OCI-M2 (cell line): ENCODE results near the gene SKAP2.

ENCODE experiments used
- DNase-seq: peaks from one replicate; lab custom pipeline; 2025; ENCODE audit not compliant: unreplicated experiment; lab: John Stamatoyannopoulos, UW

The SKAP2 gene, protein sequence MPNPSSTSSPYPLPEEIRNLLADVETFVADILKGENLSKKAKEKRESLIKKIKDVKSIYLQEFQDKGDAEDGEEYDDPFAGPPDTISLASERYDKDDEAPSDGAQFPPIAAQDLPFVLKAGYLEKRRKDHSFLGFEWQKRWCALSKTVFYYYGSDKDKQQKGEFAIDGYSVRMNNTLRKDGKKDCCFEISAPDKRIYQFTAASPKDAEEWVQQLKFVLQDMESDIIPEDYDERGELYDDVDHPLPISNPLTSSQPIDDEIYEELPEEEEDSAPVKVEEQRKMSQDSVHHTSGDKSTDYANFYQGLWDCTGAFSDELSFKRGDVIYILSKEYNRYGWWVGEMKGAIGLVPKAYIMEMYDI

DNA sequence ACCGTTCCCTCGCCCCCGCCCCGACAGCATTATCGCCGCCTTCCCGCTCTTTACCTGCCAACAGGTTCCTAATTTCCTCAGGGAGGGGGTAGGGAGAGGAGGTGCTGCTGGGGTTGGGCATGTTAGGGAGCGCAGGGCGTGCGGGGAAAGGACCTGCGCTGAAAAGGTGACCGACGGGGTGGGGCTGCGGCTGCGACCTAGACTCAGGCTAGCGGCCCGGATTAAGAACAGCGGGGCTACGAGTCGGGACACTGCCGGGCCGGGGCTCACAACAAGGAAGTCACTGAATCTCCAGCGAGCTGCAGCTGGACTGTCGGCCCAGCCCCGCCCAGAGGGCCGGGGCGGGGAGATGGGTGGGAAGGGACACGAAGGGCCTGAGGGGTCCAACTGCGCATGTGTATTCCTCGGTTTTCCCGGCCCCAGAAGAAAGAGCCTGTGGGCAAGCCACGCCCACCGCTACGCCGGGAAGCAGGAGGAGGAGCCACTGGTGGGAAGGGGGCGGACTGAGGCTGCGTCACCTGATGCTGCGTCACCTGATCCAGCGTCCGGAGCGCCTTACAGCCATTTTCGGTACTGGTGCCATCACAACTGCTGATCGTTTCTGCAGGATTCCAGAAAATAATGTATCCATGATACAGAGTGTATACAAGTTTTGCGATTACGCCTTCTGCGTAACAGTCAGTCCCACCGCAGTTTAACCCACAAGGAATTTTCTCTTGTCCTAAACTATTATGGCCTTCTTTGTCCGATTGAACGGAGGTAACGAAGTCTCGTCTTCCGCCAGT, at the start of gene SKAP2:
SKAP2 (minus strand) TSS at position 282 of the 785 bp plus-strand sequence; CDS start at position 121, 161 bp downstream.
- DNase-seq = peak; percentile 57

DNA sequence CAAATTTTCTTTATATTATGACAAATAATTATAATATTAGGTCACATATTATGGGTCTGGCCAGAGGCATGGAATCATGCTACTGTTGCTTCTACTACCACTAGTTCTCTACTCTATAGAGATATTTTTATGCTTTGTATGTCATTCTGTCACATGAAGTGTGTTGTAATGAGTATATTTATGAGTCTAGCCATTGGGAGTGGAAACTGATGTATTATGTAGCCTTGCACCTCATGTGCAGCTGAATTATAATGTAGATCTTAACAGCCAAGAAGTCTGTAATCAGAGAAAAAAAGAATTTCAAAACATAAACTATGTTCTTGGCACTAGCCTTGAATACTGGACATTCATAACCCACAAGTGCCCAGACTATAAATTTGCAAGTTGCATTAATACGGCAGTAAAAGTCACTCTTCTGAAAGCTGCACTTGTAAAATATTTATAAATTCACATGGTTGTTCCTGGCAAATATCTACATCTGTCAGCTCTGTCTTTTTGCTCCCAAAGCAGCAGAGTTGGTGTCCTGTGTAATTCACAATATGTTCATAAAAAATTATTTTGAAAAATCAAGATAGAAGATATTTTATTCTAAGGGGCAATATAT, 48.6 kb upstream of the SKAP2 start:
- no peak for DNase-seq

DNA sequence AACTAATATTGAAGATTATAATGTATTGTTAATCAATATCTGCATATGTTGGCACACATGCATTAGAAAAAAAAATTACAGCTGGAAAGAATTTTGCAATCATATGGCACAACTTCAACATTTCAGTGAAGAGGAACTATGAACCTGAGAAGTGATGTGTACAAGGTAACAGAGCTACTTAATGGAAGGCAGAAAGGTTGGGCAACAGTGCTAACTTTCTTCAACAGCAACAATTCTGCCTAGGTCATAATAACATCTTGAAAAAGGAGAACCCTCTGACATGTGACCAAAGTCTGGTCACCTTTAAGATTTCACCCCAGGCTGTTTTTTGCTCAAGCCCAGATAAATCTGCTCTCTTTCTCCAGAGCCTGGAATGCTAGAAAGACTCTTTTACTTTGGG, 47.9 kb upstream of the SKAP2 start:
- no peak for DNase-seq

DNA sequence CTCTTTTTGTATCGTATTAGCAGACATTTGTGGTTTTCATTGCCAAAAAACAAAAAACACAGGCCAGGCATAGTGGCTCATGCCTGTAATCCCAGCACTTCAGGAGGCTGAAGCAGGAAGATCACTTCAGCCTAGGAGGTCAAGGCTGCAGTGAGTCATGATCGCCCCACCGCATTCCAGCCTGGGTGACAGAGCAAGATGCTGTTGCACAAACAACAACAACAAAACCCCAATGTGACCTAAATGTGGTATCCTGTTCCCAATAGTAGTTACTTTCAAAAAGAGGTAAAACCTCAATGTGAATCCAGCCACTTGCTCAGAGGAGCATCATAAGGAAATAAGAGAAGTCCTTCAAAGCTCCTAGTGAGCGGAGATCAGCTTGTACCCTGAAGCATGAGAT, 45.8 kb upstream of the SKAP2 start:
- DNase-seq = no peak

DNA sequence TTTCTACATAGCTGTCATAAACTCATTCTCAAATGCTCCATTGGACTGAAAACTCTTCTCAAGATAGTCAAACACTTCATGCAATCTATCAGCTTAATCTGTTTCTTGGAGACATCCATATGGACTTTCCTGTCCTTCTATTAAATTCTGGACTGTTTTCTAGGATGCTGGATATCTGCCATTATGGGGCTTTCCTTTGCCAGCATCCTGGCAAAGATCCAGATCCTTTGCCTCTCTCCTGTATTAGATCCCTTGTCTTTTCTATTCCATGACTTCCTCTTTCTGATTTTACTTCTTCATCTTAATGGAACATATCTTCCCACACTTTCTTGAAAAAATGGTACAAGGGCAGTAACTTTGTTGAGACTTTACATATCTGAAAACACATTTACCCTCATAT, 35.9 kb upstream of the SKAP2 start:
- no peak for DNase-seq

DNA sequence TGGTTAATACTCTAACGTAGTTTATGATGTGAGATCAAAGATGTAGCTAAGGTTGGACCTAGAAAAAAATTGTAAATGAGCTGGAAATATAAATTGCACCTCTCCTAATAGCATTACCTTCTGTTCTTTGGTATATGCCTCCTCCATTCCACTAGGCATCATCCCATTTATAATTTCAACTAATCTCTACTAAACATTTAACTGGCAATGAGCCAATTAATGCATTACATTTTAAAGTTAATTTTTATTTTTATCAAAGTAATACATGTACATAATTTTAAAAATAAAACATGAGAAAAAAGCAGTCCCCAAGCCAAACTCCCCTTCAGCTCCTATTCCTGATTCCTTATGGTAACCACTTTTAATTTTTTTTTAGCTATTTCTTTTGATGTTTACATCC, 35.1 kb upstream of the SKAP2 start:
- no peak for DNase-seq

DNA sequence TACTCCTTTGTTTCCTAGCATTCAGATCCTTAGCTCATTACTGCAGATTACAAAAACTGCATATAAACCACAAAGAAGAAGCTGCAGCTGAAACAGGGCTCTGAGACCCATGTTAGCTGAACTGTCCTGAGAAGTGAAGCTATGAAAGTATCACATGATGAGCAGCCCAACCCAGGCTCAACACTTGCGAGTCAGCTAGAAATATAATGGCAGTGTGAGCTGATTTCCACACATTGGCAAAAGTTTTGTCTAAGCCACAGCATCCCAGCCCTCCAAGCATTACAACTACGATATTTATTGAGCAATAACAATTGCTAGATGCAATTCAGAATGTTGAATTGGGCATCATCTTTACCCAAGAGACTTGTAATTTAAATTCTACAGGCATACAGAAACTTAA, 34.5 kb upstream of the SKAP2 start:
- DNase-seq = no peak

DNA sequence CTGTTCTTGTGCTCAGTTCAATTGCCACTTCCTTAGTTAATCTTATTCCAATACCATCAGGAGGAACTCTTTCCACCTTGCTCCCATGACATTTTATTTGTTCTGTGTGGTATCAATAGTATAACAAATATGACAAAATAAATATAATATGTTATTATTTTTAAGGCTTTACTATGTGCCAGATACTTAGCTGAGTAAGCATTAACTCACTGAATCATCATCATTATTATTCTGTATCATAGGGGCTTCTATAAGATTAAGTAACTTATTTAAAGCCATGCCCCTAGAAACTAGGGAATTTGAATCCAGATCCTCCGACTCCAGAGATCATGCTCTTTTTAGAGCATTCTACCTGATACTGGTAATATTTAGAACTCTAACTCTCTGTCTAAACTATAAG, 33.5 kb upstream of the SKAP2 start:
- DNase-seq = no peak

DNA sequence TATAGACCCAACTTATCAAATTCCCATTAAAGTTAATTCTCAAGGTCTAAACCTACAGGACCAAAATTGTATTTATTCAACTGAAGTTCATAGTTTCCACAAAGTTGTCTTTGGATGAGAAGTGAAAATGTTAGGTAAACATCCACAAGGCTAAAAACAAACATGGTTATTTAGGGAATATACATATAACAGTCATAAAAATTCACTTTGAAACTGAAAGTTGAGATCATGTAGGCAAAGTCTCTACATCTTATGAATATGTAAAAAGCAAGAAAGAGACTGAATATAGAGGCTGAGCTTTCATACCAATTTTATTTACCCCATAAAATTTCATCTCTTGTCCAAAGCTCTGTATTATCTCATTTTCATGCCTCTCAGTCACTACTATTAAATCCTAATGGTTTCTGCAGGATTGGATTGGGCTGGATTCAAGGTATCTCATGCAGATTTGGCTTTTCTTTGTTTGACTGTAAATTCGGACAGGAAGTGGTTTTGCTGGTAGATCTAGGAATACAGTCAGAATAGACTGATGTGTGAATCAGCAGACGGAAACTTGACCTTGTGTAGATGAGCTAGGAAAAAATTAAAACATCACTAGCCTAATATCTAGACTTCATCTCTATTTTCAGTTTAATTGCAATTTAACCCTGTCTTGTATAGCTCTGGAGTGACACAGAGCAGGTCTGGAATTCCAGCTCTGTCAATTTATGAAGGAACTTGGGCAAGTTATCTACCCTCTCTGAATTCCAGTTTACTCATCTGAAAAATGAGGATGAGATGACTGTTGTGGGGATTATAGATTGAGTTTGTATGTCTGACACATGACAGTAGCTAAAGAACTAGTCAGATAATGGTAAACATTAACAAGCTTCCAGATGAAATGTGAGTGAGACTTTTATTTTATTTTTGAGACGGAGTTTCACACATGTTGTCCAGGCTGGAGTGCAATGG, 27.3 kb upstream of the SKAP2 start:
- no peak for DNase-seq

DNA sequence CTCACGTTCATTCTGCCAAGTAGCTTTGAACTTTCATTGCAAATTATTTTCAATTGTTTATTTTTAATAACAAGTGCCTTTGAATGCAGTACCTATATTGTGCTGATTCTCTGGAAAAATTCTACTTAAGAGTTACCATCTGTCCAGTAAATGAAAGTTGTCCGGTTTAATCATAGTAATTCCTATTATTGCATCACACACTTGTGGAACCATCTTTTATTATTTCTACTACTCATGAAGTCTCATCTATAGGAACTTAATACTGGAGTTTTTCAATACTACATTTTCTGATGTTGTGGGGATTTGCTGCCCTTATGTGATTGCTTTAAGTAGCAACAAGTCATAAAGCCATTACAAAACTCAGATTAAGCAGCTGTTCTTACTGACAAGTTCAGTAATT, 16.5 kb upstream of the SKAP2 start:
- DNase-seq = no peak

DNA sequence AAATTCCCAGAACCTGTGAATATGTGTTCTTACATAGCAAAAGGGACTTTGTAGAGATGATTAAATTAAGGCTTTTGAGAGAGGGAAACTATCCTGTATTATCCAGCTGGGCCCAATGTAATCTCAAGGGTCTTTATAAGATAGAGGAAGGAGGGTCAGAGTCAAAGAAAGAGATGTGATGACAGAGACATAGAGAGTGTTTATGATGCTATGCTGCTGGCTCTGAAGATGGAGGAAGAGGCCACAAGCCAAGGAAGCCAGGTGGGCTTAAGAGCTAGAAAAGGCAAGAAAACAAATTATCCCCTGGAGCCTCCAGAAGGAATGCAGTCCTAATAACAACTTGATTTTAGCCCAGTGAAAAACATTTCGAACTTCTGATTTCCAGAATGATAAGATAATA, 15.3 kb upstream of the SKAP2 start:
- no peak for DNase-seq

DNA sequence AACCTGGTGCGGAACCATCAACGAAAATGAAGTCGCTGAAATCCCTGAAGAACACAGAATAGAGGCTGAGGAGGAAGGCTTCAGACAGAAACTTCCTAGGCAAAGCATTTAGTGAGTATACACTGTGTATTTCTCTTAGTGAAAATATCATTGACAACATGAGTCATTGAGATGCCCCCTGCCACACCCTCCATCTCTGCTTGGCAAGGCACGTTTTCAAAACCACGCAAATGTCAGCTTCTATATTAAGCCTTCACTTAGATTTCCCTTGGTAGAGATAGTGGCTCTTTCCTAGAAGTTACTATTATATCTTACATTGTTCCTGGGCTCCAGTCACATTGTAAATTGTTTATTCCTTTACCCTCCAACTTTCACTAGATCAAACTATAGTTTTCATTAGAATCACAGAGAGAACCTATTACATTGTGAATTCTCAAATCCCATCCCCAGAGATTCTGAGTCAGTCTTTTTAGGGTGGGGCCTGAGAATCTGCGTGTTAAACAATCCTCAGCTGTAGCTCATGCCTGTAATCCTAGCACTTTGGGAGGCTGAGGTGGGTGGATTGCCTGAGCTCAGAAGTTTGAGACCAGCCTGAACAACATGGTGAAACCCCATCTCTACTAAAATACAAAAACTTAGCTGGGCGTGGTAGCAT, 4.6 kb upstream of the SKAP2 start:
- no peak for DNase-seq

DNA sequence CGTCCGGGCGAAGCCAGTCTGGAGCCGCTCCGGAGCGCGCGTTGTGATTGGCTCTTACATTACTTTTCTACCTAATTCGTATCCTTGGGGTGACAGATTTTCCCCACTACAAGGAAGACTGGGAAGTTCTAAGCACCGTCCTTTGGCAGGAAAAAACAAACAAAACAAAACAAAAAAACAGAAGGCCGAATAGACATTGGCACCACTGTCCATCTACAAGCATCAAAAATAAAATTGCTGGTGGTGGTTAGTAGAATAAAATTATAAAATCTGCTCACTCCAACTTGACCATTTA, 651 bp upstream of the SKAP2 start:
- DNase-seq = no peak

DNA sequence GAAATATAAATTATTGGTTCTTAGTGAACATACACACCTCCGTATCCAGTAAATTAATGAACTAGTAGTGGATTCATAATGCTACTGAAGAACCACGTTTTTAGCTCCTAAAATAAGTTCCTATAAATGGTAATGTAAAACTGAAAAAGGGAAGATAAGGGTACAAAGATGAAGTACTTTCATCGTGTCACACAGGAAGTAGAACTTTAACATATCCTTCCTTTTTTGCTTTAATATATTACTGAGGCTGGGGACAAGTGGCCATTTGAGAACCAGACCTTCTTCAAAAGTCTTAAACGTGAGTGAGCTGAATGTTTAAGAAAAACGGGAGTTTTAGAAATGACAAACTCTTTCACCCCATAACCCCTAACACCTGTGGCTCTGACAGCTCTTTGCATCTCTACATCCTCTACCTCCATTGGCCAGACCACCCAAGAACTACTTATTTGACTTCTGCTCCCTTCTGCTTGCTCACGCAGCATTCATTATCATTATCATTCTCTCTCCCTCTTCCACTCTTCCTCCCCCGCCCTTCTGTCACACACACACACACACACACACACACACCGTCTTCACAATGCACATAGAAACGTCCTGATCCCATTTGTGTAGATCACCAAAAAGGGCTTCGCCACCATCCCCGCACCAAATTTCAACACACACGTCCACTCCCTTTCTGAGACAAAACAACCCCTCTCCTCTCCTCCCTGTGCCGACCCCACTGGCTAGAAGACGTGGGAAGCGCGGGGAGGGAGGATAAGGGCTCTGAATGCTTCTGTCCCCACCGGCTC, 677 bp downstream of the SKAP2 start:
- no peak for DNase-seq

DNA sequence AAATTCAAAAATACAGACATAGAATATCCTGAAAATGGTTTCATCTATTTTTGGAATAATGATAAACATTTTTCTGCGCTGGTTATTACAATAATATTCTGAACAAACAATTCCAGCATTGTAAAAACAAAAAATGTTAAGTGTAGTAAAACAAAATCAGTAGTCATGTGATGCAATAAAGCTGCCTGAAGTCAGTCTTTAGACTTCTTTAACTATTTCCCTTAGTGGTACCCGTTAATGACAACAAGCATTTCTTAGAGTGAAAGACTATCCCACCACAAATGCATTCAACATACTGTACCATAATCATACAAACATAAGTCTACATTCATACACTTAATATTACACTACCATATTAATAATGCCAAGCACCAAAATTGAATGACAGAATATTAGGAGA, 1.6 kb downstream of the SKAP2 start:
- no peak for DNase-seq

DNA sequence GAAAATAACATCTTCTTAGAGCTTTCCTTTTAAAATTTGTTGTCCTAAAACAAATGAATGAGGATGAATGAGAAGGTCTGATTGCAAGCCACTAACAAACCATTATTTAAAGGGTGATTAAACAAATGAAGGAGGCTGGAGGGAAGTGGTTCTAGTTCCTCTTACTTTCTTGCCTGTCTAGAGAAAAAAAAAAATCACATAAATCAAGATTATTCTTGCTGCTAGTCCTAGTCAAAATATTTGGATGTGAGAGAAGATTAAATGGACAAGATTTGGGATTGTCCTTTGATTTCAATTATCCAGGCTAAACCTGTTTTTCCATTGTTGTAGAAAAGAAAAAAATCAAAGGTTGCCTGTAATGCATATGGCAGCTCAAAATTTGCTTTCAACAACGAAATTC, 3.3 kb downstream of the SKAP2 start:
- DNase-seq = no peak

DNA sequence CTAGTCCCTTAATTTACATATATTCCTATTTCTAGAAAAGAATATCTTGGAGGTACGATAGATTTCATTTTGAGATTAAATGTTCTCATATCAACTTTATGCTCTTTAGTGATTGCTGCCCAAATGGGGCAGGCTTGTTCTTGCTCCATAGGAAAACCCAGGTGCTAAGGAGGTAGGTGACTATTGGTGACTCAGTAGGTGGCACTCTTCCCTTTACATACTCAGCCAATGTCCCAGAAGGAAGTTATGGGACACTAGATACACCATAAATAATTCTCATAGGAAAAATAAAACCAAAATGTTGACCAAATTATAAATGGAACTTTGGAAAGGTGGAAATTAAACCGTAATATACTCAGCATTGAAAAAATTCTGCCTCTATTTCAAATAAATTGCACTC, 4.0 kb downstream of the SKAP2 start:
- no peak for DNase-seq

DNA sequence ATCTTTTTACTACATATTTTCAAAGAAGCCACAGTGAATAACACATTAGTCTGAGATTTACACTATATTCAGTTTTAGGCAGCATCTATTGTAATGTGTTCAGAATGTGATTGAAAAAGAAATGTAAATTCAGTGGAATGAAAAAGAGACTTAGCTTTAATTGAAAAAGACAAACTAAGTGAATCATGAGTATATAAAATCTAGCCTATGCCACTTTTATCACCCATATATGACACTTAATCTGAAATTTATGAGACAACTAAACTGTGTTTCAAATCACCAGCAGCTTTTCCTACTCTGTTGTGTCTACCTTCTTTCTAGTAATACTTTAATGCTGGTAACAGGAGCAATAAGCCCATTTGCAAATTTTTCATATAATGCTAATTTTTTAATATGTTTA, 4.7 kb downstream of the SKAP2 start:
- no peak for DNase-seq

DNA sequence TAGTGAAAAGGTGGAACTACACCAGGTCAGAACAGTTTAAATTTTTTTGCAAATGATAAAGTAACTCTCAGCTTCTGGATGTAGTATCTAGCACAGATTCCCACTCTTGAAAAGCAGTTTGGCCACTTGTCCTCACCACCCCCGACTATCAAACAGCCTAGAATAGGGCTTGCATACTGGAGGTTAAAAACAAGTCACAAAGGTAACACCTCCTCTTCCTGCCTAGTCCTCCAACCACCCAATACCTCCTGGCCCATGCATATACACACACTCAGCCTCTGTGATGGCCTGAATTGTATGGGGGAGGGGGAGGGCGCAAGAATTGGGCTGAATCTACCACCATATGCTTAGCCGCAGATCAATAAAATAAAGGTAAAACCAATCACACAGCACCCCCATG, 5.7 kb downstream of the SKAP2 start:
- DNase-seq = no peak

DNA sequence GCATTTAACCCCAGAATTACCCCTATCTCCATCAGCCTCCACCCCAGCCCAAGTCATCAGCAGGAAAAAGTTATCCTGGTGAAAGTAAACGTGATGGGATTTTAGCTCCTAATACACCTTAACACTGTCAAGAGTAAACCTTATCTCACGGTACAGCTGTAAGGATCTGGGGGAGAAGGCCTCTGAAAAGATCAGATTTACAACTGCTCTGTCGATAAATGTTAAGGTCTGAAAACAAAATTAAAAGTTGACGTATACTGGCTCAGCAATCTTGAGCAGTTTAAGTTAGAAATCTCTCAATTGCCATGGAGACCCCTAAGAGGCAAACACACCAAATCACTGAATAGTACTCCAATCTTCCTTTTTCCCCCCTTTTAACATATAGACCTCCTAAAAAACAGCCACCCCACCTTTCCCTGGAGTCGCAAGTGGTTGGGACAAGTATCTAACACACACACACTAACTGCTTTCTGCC, 6.1 kb downstream of the SKAP2 start:
- no peak for DNase-seq
